ENCODE measurements around the gene CNIH4.

DNA sequence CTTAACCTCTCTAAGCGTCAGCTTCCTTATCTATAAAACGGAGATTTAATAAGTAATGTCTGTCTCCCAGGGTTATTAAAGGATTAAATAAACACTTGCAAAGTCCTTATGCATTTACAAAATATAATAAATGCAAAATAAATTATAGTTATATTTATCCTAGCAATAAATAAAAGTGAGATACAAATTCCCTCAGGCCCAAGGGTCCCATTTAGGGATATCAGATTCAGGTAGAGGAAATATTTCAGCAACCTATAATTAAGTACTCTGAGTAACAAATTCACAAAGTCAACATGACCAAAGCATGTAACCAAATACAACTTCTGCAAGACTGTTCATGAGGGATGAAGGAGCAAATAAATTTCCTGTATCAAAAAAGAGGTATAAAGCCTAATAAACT, 44.7 kb upstream of the CNIH4 start:
- TF ChIP-seq, protein P1, sequence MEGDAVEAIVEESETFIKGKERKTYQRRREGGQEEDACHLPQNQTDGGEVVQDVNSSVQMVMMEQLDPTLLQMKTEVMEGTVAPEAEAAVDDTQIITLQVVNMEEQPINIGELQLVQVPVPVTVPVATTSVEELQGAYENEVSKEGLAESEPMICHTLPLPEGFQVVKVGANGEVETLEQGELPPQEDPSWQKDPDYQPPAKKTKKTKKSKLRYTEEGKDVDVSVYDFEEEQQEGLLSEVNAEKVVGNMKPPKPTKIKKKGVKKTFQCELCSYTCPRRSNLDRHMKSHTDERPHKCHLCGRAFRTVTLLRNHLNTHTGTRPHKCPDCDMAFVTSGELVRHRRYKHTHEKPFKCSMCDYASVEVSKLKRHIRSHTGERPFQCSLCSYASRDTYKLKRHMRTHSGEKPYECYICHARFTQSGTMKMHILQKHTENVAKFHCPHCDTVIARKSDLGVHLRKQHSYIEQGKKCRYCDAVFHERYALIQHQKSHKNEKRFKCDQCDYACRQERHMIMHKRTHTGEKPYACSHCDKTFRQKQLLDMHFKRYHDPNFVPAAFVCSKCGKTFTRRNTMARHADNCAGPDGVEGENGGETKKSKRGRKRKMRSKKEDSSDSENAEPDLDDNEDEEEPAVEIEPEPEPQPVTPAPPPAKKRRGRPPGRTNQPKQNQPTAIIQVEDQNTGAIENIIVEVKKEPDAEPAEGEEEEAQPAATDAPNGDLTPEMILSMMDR (IDR thresholded peaks at IDR 0.05) = no peak
- no peak for TF ChIP-seq POLR2A (IDR thresholded peaks at IDR 0.05)
